ENCODE results near the gene TMEM18. TPM values are rescaled to one million over a fixed set of nuclear protein-coding genes. Genes with fewer than 3 reads are reported as not detected.

Gene TMEM18
- total and polyA plus RNA-seq, 2 of the 13 experiments (the other 11 are each of a cell fraction or from before 2014, with no cell fraction given), result 45.9 to 49.4 TPM

GRCh38 chr2:671787-672605, 5.2 kb downstream of the TMEM18 start:
- H3K4me2 ChIP-seq (ENCODE audit: low read depth, low read length), result no peak overlapping the region
- H3K36me3 ChIP-seq (replicated peaks in 1 of 2; ENCODE audit: control insufficient read depth in 1 of 2, insufficient read depth in 2 of 2, low read length in 2 of 2), result peaks cover 33 to 68% of the 10 kb centered on the region in 2 experiments
- H2AFZ ChIP-seq (ENCODE audit: low read length), result no peak overlapping the region
- no peak overlapping the region for H3K27ac ChIP-seq (ENCODE audit: extremely low read length, insufficient read depth, low read length)
- no peak for ATAC-seq
- no peak for FAIRE-seq
- H3K27me3 ChIP-seq (ENCODE audit: control insufficient read depth in 1 of 2, insufficient read depth in 2 of 2, low read length in 2 of 2), result no peaks in the 10 kb centered on the region
- DNase-seq (ENCODE audit: low spot score), result no peak
- H3K79me2 ChIP-seq (ENCODE audit: insufficient read depth, low read length), result peaks cover 31% of the 10 kb centered on the region
- no peaks in the 10 kb centered on the region; the same call in 1 of the 2 replicates for H4K20me1 ChIP-seq (ENCODE audit: insufficient read depth, low read length)
- ChIA-PET CTCF (ENCODE audit: low intra/inter-chr PET ratio, low total read pairs) (no interaction called here), POLR2A (no interaction called here)
- no TSS peak for BruUV-seq (replicated peaks)
- H3K4me1 ChIP-seq (ENCODE audit: insufficient read depth, low read length), result peaks cover 14% of the 10 kb centered on the region
- in situ Hi-C loops (cut with HindIII; ENCODE audit: extremely low pct_ligation_motif_present, low pct_unique_long_range_greater_than_20kb) (no loop called here), intact Hi-C loops (cut with micrococcal nuclease; ENCODE audit: unreplicated experiment) (no loop called here)
- WGBS (ENCODE audit: low lambda C conversion rate), result 97% methylated on average over 18 of the region's 18 CpGs
- TF ChIP-seq ZNF562 (CRISPR knock-in tag; IDR thresholded peaks at IDR 0.05; ENCODE audit: borderline replicate concordance), result no peak
- TF ChIP-seq KLF6 (CRISPR knock-in tag; IDR thresholded peaks at IDR 0.05), result no peak
- no peak for TF ChIP-seq JDP2 (CRISPR knock-in tag; IDR thresholded peaks at IDR 0.05; ENCODE audit: borderline replicate concordance)
- no peak for TF ChIP-seq ELF4 (CRISPR knock-in tag; IDR thresholded peaks at IDR 0.05; ENCODE audit: borderline replicate concordance)
- no peak for TF ChIP-seq TARDBP (CRISPR knock-in tag; IDR thresholded peaks at IDR 0.05)
- TF ChIP-seq GRHL1 (CRISPR knock-in tag; conservative IDR thresholded peaks at IDR 0.05), result no peak
- no peak for TF ChIP-seq SP4 (CRISPR knock-in tag; IDR thresholded peaks at IDR 0.05)
- TF ChIP-seq PLSCR1 (CRISPR knock-in tag; IDR thresholded peaks at IDR 0.05; ENCODE audit: borderline replicate concordance), result no peak
- TF ChIP-seq FOXO1 (CRISPR knock-in tag; IDR thresholded peaks at IDR 0.05), result no peak
- no peak for TF ChIP-seq FOXA1 (IDR thresholded peaks at IDR 0.05)
- TF ChIP-seq FOXA1 (CRISPR knock-in tag; IDR thresholded peaks at IDR 0.05), result no peak
- TF ChIP-seq ZNF17 (CRISPR knock-in tag; IDR thresholded peaks at IDR 0.05), result no peak
- no peak for TF ChIP-seq ZNF615 (CRISPR knock-in tag; IDR thresholded peaks at IDR 0.05; ENCODE audit: borderline replicate concordance)
- TF ChIP-seq RBFOX2 (IDR thresholded peaks at IDR 0.05; ENCODE audit: low read depth, low read length), result no peak
- no peak for TF ChIP-seq SMARCE1 (IDR thresholded peaks at IDR 0.05; ENCODE audit: borderline replicate concordance)
- TF ChIP-seq AGO1 (IDR thresholded peaks at IDR 0.05; ENCODE audit: low read depth, low read length, poor library complexity, severe bottlenecking), result no peak
- no peak for TF ChIP-seq BRCA1 (CRISPR knock-in tag; IDR thresholded peaks at IDR 0.05)
- TF ChIP-seq HMGXB3 (CRISPR knock-in tag; IDR thresholded peaks at IDR 0.05; ENCODE audit: borderline replicate concordance), result no peak
- H3K9ac ChIP-seq (ENCODE audit: insufficient read depth, low read depth, low read length), result no peak overlapping the region
- H3K4me3 ChIP-seq (replicated peaks in 1 of 3; ENCODE audit: insufficient read depth in 1 of 3, low read depth in 2 of 3, low read length in 3 of 3), result no peak overlapping the region
- no peaks in the 10 kb centered on the region for H3K9me3 ChIP-seq (ENCODE audit: low read length)

All from HepG2 (cell line).